ENCODE measurements around the gene GNL1. TPM values are rescaled to one million over a fixed set of nuclear protein-coding genes. Genes with fewer than 3 reads are reported as not detected.

GNL1 gene
- total RNA-seq, 4 donors from 2014 or later, result 26.6 to 40.4 (median 33.8) TPM

DNA sequence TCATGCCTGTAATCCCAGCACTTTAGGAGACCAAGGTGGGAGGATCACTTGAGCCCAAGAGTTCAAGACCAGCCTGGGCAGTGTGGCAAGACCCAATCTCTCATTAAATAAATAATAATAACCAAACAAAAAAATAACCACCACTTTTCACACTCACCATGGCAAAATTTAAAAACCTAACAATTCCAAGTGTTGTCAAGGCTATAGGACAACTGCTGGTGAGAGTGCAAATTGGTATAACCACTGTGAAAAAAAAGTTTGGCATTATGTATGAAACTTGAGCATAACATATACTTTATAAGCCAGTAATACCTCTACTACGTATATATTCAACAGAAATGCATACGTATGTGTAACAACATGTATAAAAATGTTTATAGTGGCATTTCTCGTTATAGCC is 4.6 kb upstream of the GNL1 start:
- no peak for DNase-seq
- peaks cover 0 to 20% (median 0%) of the 10 kb centered on the region in 3 donors for H3K36me3 ChIP-seq
- TF ChIP-seq CTCF (IDR thresholded peaks at IDR 0.05) (no peak), POLR2A (IDR thresholded peaks at IDR 0.05) (no peak)
- peaks cover 0 to 7% (median 4%) of the 10 kb centered on the region in 4 donors for H3K4me1 ChIP-seq
- no peaks in the 10 kb centered on the region for H3K9me3 ChIP-seq
- no peak overlapping the region for H3K27ac ChIP-seq
- no peak overlapping the region for H3K4me3 ChIP-seq
- no peaks in the 10 kb centered on the region for H3K27me3 ChIP-seq

GRCh38 chr6:30557683-30557981 is 1.3 kb upstream of the GNL1 start:
- peaks cover 0 to 26% (median 0%) of the 10 kb centered on the region in 3 donors for H3K36me3 ChIP-seq
- H3K9me3 ChIP-seq, result no peaks in the 10 kb centered on the region
- H3K4me1 ChIP-seq, result peaks cover 4 to 20% (median 8%) of the 10 kb centered on the region in 4 donors
- TF ChIP-seq CTCF (IDR thresholded peaks at IDR 0.05) (no peak), POLR2A (IDR thresholded peaks at IDR 0.05) (no peak)
- H3K27me3 ChIP-seq, result no peaks in the 10 kb centered on the region
- H3K4me3 ChIP-seq, result peak overlapping the region; percentile 80 to 96 (median 94)
- no peak for DNase-seq
- peak overlapping the region; percentile 97 to 99 (median 98) for H3K27ac ChIP-seq

DNA sequence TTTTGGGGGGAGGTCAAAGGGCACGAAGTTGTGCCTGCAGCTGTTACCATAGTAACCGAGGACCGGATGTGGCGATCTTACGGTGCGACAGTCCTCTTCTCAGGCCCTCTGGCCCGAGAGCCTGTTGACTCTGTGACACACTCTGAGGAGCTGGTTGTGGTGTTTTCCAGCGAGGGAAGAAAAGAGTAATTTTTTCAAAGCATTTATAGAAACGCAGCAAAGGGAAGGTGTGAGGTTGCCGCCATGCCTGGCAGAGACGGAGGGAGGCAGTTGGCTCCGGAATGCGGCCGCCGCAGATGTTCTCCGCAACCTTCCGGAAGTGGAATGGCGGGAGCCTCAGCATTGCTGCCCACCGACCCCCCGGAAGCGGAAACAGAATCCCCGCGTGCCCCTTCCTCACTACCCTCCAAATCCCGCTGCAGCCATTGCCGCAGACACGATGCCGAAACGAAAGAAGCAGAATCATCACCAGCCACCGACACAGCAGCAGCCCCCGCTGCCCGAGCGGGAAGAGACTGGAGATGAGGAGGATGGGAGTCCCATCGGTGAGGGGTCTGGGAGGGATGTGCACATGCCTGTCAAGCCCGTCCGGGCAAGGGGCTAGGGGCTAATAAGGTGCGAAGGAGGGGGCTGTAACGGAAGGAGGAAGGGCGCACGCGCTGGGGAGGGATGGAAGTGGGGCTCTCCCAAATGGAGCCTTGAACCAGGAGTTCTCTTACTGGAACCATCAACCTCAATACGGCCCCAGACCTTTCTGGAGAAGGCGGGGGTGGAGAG is 805 bp upstream of the GNL1 start, which contains the start of gene PRR3:
TSS of gene PRR3 (plus strand) at position 390 of the 777 bp plus-strand sequence. CDS start at position 440, 50 bp downstream.
- TF ChIP-seq POLR2A (IDR thresholded peaks at IDR 0.05), result peak; percentile 5 to 33
- no peak for TF ChIP-seq CTCF (IDR thresholded peaks at IDR 0.05)
- Histone ChIP-seq H3K4me3 (peak within 1 kb of the TSS; percentile 80 to 96 (median 94)), H3K36me3 (peaks cover 0 to 26% (median 0%) of the 10 kb centered on the region in 3 donors), H3K27me3 (no peaks in the 10 kb centered on the region), H3K4me1 (peaks cover 4 to 20% (median 8%) of the 10 kb centered on the region in 4 donors), H3K9me3 (no peaks in the 10 kb centered on the region), H3K27ac (peak within 1 kb of the TSS; percentile 97 to 99 (median 98))
- peak; percentile 80 to 96 (median 94) for DNase-seq

- Histone ChIP-seq H3K36me3 (peaks cover 0 to 33% (median 0%) of the 10 kb centered on the region in 3 donors), H3K4me3 (peak overlapping the region; percentile 80 to 96 (median 94)), H3K9me3 (no peaks in the 10 kb centered on the region), H3K4me1 (peaks cover 4 to 20% (median 8%) of the 10 kb centered on the region in 4 donors), H3K27ac (peak overlapping the region; percentile 97 to 99 (median 98)), H3K27me3 (no peaks in the 10 kb centered on the region)
- no peak for TF ChIP-seq POLR2A (IDR thresholded peaks at IDR 0.05)
- TF ChIP-seq CTCF (IDR thresholded peaks at IDR 0.05), result no peak
- DNase-seq, result no peak
These were observed 548 bp downstream of the GNL1 start for GRCh38 chr6:30555816-30556065.

GRCh38 chr6:30554962-30555815 is 1.1 kb downstream of the GNL1 start:
- TF ChIP-seq CTCF (IDR thresholded peaks at IDR 0.05), result no peak
- no peak for TF ChIP-seq POLR2A (IDR thresholded peaks at IDR 0.05)
- Histone ChIP-seq H3K4me3 (peak overlapping the region; percentile 80 to 96 (median 94)), H3K36me3 (peaks cover 0 to 38% (median 0%) of the 10 kb centered on the region in 3 donors), H3K9me3 (no peaks in the 10 kb centered on the region), H3K27ac (peak overlapping the region; percentile 97 to 99 (median 98)), H3K27me3 (no peaks in the 10 kb centered on the region), H3K4me1 (peaks cover 4 to 20% (median 8%) of the 10 kb centered on the region in 4 donors)
- DNase-seq, result peak; percentile 33 to 61 (median 61)
